ENCODE results near the gene SND1.

Gene SND1

DNA sequence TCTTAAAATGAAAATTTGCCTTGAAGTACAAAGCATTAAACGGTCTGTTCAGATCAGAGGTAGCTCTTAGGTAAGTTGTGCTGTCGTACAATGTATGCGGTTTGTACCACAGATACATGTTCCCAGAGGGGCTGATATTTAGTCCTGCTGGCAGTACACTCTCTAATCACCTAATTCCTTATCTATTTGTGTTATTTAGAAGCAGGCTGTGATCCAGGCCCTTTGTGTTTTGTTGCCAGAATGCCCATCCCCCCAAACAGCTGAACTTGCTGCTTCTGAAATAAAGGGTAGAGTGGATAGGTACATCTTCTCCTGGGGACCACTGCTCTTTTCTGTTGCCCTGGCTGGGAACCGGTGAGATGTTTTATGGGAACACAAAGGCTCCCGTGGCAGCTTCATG lies 84.5 kb downstream of the SND1 start:
- DNase-seq, result no peak

- no peak for DNase-seq
These were observed 86.9 kb downstream of the SND1 start for GRCh38 chr7:127738859-127739258.

DNA sequence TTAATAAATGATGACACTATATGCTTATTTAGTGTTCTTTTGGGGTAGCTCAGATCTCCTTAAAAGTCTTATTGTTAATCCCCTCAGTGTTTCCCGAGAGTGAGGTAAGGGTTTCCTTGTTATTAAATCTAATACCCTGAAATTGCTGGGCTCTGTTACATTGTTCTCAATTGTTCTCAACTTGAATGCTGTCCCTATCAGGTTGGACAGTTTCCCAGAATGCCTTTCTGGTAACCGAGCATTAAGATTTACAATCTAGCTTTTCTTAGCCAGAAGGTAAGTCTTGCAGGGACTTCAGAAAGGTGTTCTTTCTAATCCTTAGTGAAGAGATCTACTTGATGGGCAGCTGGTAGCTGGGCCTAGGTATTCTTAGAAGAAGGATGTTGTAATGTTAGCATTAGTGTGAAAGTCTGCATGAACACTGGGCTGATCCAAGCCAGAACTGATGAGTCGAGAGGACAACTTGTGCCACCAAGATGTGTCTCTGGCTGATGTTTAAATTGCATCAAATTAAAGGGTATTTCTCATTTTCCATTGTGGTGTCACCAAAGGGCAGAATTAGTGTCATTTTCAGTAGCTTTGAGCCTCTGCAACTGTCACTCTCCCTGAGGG lies 89.9 kb downstream of the SND1 start:
- no peak for DNase-seq

DNA sequence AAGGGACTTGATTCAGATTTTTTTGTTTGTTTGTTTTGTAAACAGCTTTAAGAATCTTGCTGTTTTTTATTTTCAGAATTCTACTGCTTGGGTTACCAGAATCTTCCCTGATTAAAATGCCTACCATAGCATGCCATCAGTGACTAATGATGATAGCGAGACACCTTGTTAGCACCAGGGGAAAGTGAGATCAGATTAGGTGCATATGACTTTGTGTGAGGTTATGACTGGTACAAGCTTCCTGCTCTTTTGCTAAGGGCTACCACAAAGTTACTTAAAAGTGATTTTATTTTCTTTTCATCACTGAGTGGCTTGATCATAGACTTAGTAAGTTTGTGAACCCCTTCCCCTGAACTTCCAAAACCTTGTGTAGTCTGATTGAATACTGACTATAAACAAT lies 93.5 kb downstream of the SND1 start:
- no peak for DNase-seq

GRCh38 chr7:127751062-127751461 lies 99.1 kb downstream of the SND1 start:
- DNase-seq, result no peak

- DNase-seq, result no peak
These were observed 99.8 kb downstream of the SND1 start for GRCh38 chr7:127751490-127752448.

- DNase-seq, result no peak
These were observed 100.8 kb downstream of the SND1 start for GRCh38 chr7:127752829-127753228.

DNA sequence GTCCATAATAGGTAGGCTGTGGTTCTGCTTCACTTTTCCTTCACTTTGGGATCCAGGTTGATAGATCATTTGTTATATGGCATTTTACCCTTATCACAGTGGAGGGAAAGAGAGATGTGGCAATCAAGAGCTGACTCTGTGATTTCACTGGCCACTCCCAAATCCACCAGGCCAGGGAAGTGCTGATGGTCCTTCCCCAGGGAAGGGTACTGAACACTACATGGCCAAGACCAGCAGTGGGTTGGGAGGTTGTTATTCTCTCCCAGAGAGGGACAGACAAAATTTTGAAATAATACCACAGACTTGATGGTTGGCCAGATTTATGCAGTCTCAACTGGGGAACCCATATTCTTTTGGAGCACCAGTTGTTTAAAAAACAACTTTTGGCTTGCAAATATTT lies 102.5 kb downstream of the SND1 start:
- no peak for DNase-seq

GRCh38 chr7:127755521-127755920 lies 103.5 kb downstream of the SND1 start:
- DNase-seq, result no peak

DNA sequence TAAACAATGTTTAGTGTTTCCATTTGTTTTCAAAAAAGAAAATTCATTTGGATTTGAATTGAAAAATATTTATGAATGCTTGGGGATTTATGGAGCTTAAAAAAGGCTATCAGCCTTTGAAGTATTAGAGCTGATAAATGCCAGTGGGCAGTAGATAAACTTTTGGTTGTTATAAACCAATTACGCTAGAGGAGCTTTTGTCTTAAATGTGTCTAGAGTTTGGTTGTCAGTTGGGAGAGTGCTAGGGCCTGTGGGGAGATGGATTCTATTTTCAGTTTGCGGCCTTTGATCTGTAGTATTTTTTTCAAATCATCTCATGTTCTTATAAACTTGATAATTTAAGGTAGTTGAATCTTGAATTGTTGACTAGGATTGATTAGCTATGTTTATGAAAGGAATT lies 104.0 kb downstream of the SND1 start:
- no peak for DNase-seq

- DNase-seq, result no peak
These were observed 106.1 kb downstream of the SND1 start for GRCh38 chr7:127758105-127758504.

GRCh38 chr7:127758845-127759244 lies 106.9 kb downstream of the SND1 start:
- no peak for DNase-seq

GRCh38 chr7:127759945-127760421 lies 108.0 kb downstream of the SND1 start:
- no peak for DNase-seq

GRCh38 chr7:127760436-127761031 lies 108.5 kb downstream of the SND1 start:
- no peak for DNase-seq

- no peak for DNase-seq
These were observed 109.2 kb downstream of the SND1 start for GRCh38 chr7:127761196-127761595.

DNA sequence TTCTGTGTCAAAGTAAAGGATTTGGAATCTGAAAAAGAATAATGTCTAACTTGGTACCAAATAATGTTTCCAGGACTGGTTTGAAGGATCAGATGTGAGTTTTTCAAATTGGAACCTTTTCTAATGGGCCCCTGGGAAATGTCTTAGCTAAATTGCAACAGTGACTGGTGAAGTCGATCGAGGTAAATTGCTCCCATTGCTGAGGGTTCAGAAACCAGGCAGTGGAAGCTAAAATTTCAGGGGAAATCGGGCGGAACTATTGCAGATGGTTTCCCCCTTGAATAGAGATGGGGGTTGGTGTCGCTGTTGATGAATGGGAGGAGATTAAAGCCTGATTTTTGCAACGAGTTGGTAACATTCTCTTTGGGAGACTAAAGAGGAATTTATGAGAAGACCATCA lies 112.7 kb downstream of the SND1 start:
- DNase-seq, result no peak

- DNase-seq, result no peak
These were observed 113.2 kb downstream of the SND1 start for GRCh38 chr7:127765150-127765549.

GRCh38 chr7:127766831-127767459 lies 115.0 kb downstream of the SND1 start:
- DNase-seq, result no peak

GRCh38 chr7:127768241-127768640 lies 116.2 kb downstream of the SND1 start:
- DNase-seq, result no peak

- DNase-seq, result no peak
These were observed 117.1 kb downstream of the SND1 start for GRCh38 chr7:127769137-127769536.

- no peak for DNase-seq
These were observed 117.9 kb downstream of the SND1 start for GRCh38 chr7:127769696-127770400.

DNA sequence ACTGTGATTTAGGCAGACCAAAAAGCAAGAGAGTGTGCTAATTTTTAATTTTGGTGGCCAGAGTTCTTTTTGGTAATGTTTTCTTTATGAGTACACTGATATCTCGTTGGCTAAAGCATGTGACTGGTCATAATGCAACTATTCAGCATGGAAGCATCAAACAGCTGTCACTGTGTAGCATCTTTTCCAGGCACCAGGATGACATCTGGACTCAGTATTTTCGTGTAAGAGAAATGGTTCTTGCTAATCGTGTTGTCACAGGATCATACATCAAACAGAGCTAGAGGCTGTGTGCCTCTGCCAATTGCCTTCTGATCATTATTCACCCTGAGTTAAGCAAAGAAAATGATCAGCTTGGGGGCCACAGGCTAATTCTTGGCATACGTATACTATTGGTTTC lies 118.9 kb downstream of the SND1 start:
- no peak for DNase-seq

DNA sequence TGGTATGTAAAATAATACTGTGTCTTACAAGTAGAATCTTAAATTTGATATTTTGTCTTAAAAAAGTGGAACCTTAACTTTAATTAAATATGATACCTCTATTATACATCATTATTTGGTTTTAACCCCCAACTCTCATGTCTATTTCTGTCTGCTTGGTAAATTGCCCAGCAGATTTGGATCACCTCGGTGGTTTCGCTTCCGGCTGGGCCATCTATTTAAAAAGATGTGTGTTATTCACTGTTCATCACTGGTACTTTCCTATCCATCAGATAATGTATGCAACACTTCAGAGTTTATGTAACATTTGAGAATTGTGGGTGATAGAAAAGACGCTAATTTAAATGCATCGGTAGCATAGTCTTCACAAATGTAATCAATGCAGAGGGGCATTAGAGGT lies 119.7 kb downstream of the SND1 start:
- DNase-seq, result no peak

All from NCI-H1092 (cell line).